Measurements from ENCODE around the gene MFSD6. TPM values are rescaled to one million over a fixed set of nuclear protein-coding genes. Genes with fewer than 3 reads are reported as not detected.

The MFSD6 gene
- total RNA-seq, 1 experiment from 2014 or later = 0.53 TPM

DNA sequence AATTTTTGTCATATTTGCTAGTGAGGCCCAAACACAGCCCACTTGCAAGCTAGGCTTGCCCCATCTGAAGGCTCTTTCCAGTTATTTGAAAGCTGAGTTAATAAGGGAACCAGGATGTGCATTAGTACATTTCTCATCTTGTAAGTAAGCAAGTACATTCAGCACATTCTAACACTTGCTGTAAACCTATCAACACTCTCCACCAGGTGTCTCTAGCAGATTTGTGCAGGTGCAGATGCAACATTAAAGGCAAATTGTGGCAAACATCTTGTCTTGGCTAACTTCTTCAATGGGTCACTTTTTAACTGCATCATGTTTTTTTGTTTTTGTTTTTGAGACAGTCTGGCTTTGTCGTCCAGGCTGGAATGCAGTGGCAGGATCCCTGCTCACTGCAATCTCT lies 25.3 kb upstream of the MFSD6 start:
- Histone ChIP-seq H3K27me3 (no peaks in the 10 kb centered on the region), H3K4me3 (no peak overlapping the region), H3K9me3 (no peaks in the 10 kb centered on the region), H3K36me3 (no peaks in the 10 kb centered on the region)
- DNase-seq = no peak

DNA sequence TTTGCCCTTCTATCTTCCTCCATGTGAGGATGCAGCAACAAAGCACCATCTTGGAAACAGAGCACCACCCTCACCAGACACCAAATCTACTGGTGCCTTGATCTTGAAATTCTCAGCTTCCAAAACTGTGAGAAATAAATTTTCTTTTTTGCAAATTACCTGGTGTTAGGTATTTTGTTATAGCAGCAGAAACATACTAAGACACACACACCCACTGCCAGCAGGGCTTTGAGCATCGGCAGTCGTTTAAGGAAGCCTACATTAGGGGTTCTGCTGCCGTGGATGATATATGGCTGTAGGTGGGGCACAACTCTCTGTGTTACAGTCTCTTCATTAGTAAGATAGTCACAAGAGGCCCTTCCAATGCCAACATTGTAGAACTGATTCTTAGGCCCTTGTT lies 20.7 kb upstream of the MFSD6 start:
- DNase-seq = no peak
- Histone ChIP-seq H3K27me3 (peaks cover 15% of the 10 kb centered on the region; the same call in 1 of the 2 replicates), H3K36me3 (no peaks in the 10 kb centered on the region), H3K9me3 (no peaks in the 10 kb centered on the region), H3K4me3 (no peak overlapping the region)

DNA sequence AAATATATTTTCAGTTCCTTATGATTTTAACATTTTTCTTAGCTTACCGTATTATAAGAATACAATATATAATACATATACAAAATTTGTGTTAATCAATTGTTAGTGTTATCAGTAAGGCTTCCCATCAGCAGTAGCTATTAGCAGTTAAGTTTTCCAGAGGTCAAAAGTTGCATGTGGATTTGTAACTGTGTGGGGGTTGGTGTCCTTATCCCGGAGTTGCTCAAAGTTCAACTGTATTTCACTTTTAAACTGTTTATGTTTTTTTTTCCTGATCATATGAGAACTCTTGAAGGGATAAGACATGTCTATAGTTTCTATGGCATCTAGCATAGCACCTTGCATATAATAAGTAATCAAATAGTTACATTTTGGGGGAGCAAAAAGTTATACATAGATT lies 11.9 kb upstream of the MFSD6 start:
- H3K27me3 ChIP-seq = peaks cover 43% of the 10 kb centered on the region

DNA sequence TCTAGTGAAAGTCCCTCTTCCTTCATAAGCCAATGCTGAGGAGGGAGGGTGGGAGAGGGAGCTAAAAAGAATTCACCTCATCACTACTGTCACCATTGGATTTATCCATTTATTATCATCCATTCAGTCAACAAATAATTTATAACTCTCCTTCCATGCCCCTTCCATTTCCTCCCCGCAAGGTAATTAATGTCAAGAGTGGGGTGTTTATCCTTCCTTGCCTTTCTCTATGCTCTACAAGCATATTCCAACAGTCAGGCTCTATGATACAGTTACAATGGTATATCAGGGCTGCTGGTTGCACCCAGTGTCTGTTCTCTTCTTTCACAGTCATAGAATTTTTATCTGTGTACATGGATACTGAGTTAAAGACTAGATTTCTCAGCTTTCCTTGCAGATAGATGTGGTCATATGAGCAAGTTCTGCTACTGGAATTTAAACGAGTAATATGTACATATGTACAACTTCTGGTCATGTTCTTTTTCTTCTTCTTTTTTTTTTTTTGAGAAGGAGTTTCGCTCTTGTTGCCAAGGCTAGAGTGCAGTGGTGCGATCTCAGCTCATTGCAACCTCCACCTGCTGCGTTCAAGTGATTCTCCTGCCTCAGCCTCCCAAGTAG lies 5.1 kb upstream of the MFSD6 start:
- H3K9me3 ChIP-seq = no peaks in the 10 kb centered on the region
- no peak for DNase-seq
- H3K4me3 ChIP-seq = no peak overlapping the region
- no peaks in the 10 kb centered on the region for H3K36me3 ChIP-seq
- 0 out of 2 replicates have a peak, but pooled peaks cover 6% of the 10 kb centered on the region for H3K27me3 ChIP-seq

More for the DNA sequence above, 11.9 kb upstream of the MFSD6 start:
- Histone ChIP-seq H3K4me3 (no peak overlapping the region), H3K36me3 (no peaks in the 10 kb centered on the region), H3K9me3 (no peaks in the 10 kb centered on the region)
- DNase-seq = no peak

DNA sequence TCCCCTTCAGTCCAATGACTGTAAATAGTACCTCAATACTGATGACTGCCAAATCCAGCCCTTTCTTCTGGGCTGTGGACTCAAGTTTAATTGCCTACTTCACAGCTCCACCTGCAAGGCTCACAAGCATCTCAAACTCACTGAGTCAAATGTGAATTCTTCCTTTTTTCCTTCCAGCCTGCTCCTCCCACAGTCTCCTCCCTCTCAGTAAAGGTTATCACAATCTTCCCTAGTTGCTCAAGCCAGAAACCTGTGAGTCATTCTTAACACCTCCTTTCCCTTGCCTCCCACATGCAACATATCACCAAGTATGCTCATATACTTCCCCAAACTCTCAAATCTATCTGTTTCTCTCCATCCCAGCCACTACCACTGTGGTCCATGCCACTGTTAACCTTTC lies 3.7 kb upstream of the MFSD6 start:
- H3K36me3 ChIP-seq = no peaks in the 10 kb centered on the region
- no peak overlapping the region for H3K4me3 ChIP-seq
- no peak for DNase-seq
- peaks cover under 1% of the 10 kb centered on the region for H3K27me3 ChIP-seq
- H3K9me3 ChIP-seq = no peaks in the 10 kb centered on the region

DNA sequence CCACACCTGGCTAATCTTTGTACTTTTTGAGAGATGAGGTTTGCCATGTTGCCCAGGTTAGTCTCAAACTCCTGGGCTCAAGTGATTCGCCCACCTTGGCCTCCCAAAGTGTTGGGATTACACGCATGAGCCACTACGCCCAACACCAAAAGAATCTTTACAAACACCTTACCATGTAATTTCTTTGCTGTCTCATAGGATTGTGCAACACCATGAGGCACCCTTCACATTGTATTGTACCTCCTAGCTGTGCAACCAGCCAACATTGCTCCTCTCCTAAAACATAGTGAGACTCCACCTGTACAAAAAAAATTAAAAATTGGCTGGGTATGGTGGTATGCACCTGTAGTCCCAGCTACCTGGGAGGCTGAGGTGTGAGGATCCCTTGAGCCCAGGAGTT lies 3.1 kb upstream of the MFSD6 start:
- H3K4me3 ChIP-seq = no peak overlapping the region
- H3K9me3 ChIP-seq = no peaks in the 10 kb centered on the region
- peaks cover 2% of the 10 kb centered on the region for H3K27me3 ChIP-seq
- DNase-seq = no peak
- no peaks in the 10 kb centered on the region for H3K36me3 ChIP-seq

DNA sequence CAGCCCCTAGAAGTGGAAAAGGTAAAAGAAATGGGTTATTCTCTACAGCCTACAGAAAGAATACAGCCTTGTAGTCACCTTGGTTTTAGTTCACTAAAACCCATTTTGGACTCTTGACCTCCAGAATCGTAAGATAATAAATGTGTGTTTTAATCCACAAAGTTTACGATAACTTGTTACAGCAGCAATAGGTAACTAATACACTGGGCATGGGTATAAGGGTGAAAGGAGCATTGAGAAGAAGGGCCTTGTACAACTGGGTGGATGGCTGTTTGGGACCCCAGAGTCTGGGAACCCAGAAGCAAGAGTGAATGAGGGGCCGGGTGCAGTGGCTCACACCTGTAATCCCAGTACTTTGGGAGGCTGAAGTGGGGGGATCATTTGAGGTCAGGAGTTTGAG lies 2.2 kb upstream of the MFSD6 start:
- Histone ChIP-seq H3K36me3 (no peaks in the 10 kb centered on the region), H3K27me3 (peaks cover 2% of the 10 kb centered on the region), H3K4me3 (no peak overlapping the region), H3K9me3 (no peaks in the 10 kb centered on the region)
- no peak for DNase-seq

DNA sequence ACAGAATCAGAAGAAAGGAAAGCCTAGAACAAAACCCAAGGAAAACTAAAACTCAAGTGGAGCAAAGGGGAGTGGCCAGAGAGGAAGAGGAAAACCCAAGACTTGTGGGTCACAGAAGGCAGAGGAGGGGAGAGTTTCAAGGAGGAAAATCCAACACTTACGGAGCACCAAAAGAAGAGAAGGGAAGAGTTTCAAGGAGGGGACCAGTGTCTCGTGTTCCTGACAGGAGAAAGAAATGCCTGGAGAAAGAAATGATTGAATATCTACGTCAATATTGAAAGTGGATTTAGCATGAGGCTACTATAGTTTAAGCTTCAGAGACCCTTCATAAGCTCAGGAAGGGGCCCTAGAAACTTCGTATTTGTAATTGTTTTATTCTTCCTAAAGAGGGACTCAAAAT lies 1.4 kb upstream of the MFSD6 start:
- Histone ChIP-seq H3K4me3 (no peak overlapping the region), H3K36me3 (no peaks in the 10 kb centered on the region), H3K27me3 (peaks cover 2% of the 10 kb centered on the region), H3K9me3 (no peaks in the 10 kb centered on the region)
- no peak for DNase-seq

DNA sequence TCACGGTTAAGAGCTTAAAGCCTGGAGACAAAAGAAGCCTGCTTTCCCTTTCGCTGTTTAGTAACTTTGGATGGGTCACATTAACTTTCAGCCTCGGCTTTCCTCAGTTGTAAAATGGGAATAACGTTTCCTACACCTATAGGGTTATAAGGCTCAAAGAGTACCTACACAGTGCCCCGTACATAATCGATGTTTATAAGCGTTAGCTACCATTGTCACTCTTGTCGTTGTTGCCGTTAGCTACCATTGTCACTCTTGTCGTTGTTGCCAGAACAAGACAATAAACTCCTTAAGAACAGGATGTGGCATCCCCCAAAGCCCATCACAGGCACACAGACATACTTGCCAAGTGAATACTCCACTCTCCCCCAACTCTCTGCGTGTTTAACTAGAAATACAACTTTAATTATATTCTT lies 901 bp upstream of the MFSD6 start:
- H3K27me3 ChIP-seq = peaks cover 2% of the 10 kb centered on the region
- H3K4me3 ChIP-seq = no peak overlapping the region
- no peaks in the 10 kb centered on the region for H3K36me3 ChIP-seq
- DNase-seq = no peak
- H3K9me3 ChIP-seq = no peaks in the 10 kb centered on the region

DNA sequence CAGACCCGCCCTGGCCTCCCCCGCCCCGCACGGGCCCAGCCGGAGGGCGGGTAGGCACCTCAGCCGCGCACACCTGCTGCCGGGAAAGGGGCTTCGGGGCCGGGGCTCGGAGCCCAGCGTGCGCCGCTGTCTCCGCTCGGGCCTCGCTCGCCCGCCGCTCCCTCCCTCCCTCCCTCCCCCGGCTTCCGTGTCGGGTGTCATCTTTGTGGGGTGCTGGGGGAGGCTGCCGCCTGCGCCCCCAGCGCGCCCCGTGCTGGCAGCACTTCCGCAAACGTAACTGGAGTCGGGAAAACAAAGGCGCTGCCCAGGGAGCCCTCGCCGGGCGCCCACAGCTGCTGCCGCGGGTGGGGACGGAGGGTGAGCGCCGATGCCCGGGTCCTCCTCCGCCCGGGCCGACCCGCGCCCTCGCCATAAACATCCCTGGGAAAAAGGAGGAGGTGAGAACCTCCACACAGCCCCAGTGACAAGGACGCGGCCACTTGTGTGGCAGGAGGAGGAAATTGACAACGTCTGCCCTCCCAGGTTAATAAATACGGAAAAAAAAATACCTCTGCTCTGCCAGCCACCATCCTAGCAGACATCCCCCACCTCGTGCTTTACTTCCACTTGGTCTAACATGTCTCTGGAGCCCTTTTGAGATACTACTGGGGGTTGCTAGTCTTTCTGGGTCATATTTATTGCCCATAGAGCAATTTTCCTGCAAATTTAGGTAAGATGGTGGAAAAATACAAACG lies 550 bp downstream of the MFSD6 start:
- Histone ChIP-seq H3K9me3 (no peaks in the 10 kb centered on the region), H3K27me3 (peaks cover 2% of the 10 kb centered on the region), H3K4me3 (peak overlapping the region; percentile 47), H3K36me3 (no peaks in the 10 kb centered on the region)
- peak; percentile 22 for DNase-seq

DNA sequence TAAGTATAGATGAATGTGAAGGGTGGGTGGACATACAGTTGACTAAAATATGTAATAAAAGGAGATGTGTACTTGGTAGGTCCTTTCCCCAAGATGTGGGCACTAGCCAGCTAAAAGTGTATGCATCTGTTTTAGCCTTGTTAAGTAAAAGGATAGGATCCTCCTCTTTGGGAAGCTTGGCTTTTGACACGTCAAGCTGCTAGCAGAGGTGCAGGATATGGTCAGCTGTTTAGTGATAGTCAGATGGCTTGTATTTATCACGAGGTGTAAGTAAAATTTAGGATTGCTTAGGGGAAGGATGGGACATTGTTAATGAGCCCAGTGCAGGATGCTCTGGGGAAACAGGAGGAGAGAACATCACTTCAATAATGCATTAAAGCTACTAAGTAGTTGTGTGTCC lies 1.5 kb downstream of the MFSD6 start:
- H3K36me3 ChIP-seq = no peaks in the 10 kb centered on the region
- no peaks in the 10 kb centered on the region for H3K9me3 ChIP-seq
- H3K4me3 ChIP-seq = no peak overlapping the region
- DNase-seq = no peak
- H3K27me3 ChIP-seq = peaks cover 2% of the 10 kb centered on the region

DNA sequence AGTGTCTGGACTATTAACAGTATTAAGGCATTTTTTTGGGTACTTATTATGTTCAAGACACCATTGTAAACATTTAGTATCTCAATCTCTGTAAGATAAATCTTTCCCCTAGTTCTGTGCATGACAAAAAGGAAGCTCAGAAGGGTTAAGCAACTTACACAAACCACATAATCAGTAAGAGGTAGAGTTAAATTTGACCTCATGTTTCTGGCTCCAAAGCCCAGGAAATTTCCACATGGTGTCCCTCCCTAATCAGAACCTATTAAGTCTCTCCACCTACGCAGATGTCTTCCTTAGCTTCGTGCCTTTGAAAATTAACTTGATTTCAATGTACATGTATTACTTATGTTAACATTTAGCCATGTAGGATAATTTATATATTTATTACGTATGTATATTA lies 2.0 kb downstream of the MFSD6 start:
- H3K36me3 ChIP-seq = no peaks in the 10 kb centered on the region
- no peak for DNase-seq
- H3K4me3 ChIP-seq = no peak overlapping the region
- H3K27me3 ChIP-seq = peaks cover 2% of the 10 kb centered on the region
- H3K9me3 ChIP-seq = no peaks in the 10 kb centered on the region

DNA sequence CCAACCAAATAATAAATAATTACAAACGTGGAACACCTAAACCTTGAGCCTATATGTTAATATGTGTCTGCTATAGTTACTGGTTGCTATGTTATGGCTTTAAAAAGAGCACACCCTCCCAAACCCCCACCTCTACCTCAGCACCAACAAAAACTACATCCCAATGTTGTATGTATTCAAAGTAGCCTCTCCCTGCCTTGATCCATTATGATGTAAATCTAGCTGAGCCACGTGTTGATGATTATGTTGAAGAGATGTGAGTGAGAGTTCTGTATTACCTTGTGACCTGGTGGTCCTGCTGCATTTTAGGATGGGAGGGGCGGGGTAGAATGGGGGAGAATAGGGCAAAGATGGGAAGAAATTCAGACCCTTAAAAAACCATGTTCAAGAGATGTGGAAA lies 4.8 kb downstream of the MFSD6 start:
- Histone ChIP-seq H3K27me3 (peaks cover 2% of the 10 kb centered on the region), H3K9me3 (no peaks in the 10 kb centered on the region)

DNA sequence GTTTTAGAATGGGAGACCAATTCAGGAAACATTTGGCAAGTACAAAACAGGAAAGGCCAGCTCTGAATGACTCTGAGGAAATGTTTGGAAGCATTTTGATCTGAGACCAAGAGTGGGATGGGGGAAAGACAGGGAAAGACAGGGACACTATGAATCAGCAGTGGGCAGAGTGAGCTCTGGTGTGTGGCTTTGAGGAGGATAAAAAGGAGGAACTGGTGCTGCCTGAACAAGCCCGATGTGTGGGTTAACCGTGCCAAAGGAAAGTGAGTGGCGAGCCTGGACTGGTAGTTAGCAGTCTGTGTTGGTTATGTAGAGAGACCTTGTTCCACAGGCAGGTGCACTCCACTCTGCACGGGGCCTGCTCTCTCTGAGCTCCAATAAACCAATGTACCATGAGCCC lies 5.3 kb downstream of the MFSD6 start:
- Histone ChIP-seq H3K4me3 (no peak overlapping the region), H3K27me3 (peaks cover 2% of the 10 kb centered on the region), H3K36me3 (no peaks in the 10 kb centered on the region), H3K9me3 (no peaks in the 10 kb centered on the region)
- DNase-seq = peak; percentile 6

More for the DNA sequence above, 4.8 kb downstream of the MFSD6 start:
- no peak for DNase-seq
- no peak overlapping the region for H3K4me3 ChIP-seq
- no peaks in the 10 kb centered on the region for H3K36me3 ChIP-seq

DNA sequence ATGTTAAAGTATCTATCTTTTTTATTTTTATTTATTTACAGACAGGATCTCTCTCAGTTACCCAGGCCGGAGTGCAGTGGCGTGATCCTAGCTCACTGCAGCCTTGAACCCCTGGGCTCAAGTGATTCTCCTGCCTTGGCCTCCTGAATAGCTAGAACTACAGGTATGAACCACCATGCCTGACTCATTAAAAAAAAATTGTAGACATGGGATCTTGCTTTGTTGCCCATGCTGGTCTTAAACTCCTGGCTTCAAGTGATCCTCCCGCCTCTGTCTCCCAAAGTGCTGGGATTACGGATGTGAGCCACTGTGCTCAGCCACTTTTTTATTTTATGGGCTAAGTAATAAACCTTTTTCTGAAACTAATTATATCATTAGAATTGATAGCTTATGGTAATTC lies 7.1 kb downstream of the MFSD6 start:
- Histone ChIP-seq H3K27me3 (no peaks in the 10 kb centered on the region; the same call in 1 of the 2 replicates), H3K4me3 (no peak overlapping the region), H3K36me3 (no peaks in the 10 kb centered on the region), H3K9me3 (no peaks in the 10 kb centered on the region)
- no peak for DNase-seq

DNA sequence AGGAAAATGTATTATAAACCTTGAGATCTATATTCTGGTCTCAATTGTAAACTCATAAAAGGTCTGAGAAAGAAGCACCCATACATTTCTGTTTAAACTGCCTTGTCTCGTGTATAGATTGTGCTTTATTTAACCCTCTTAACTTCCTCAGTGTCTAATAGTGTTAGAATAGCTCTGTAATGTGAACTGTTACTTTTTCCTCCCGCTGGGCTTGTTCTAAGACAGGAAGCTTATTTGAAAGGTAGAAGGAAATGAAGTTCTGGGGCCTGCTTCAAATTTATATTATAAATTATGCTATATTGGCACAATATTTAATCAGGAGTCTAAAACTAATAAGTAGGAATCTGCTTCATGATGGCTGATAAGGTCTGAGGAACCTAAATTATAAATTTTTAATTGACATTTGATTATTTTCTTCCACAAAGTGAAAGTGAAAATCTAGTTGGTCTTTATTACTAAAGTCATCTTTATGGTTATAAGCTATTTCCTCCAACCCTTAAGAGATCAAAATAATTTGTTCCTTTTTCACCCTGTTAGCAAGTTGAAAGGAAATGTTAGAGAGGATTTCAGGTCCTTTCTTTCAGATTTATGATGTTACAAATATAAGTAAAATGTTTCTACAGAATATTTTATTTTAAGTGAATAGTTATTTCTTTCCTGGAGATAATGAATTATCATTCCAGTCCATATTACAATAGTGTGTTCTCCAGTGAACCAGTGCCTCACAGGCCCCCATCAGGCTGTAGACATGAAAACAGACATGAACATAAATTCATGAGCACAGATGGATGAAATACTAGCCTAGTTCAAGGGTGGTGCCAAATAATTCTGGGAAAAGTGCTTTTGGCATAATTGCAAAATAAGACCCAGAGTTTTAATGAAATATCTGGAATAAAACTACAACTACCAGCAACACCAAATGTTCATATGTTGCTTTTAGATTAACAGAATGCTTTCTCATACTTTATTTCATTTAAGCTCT lies 7.9 kb downstream of the MFSD6 start:
- no peaks in the 10 kb centered on the region for H3K9me3 ChIP-seq
- no peaks in the 10 kb centered on the region for H3K36me3 ChIP-seq
- no peak overlapping the region for H3K4me3 ChIP-seq
- no peaks in the 10 kb centered on the region; the same call in 1 of the 2 replicates for H3K27me3 ChIP-seq
- DNase-seq = no peak

Data from MG63 (cell line).